HG03066 (cell line): ENCODE results near the gene EXTL1.

ENCODE experiments used
- ATAC-seq: cut with Tn5 transposase; IDR thresholded peaks from one replicate; pipeline ENCODE4 v1.9.1; 2021; ENCODE audit warnings: low read depth; ENCODE audit not compliant: unreplicated experiment

EXTL1 gene

GRCh38 chr1:26020941-26021646, 481 bp upstream of the EXTL1 start:
- ATAC-seq = no peak

- ATAC-seq = no peak
Measured at GRCh38 chr1:26022404-26022779, 817 bp downstream of the EXTL1 start.

- no peak for ATAC-seq
Measured at GRCh38 chr1:26023009-26023408, 1.4 kb downstream of the EXTL1 start.

GRCh38 chr1:26023826-26024225, 2.3 kb downstream of the EXTL1 start:
- ATAC-seq = no peak

DNA sequence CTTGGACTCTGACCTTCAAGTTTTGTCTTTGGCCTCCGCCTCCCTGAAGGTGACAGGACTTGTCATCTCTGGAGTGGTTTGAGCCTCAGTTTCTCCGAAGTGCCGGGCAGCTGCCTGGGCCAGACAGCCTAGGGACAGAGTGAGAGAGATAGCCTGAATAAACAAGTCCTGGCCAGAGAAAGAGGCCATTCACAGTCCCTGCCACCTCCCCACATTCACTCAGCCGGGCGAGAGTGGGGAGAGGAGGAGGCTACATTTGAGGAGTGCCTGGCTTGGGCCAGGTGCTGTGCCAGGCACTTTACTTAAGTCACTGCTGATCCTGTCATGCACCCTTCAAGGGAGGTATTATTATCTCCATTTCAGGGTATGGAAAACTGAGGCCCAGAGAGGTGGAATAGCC, 3.5 kb downstream of the EXTL1 start:
- no peak for ATAC-seq

- no peak for ATAC-seq
Measured at GRCh38 chr1:26025517-26025916, 3.9 kb downstream of the EXTL1 start.

DNA sequence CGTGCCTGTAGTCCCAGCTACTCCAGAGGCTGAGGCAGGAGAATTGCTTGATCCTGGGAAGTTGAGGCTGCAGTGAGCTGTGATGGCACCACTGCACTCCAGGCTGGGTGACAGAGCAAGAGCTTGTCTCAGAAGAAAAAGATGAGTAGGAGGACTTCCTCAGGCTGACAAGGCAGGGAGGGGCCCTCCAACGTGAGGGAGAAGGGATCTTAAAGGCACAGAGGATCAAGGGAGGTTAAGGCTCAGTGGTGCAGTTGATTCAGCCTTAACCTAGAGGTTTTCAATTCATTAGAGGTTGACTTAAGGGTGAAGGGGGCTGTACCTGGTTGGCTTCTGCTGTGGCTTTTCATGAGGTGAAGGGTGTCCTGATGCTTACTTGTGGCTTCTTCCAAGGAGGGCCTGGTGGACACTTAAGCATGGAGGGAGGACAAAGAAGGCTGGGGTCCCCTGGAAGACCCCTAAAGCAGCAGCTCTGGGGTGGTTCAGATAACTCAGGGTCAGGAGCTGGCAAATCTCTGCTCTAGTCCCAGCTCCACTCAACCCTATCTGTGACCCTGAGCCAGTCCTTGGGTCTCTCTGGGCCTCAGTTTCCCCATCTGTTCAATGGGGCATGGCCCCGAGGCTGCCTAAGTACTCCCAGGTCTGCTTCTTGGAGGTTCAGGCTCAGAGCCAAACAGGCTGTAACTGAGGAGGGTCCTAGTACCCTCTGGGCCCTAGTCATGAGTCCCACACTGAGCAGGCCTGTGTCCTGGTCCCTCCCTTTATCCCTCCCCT, 6.3 kb downstream of the EXTL1 start:
- no peak for ATAC-seq

DNA sequence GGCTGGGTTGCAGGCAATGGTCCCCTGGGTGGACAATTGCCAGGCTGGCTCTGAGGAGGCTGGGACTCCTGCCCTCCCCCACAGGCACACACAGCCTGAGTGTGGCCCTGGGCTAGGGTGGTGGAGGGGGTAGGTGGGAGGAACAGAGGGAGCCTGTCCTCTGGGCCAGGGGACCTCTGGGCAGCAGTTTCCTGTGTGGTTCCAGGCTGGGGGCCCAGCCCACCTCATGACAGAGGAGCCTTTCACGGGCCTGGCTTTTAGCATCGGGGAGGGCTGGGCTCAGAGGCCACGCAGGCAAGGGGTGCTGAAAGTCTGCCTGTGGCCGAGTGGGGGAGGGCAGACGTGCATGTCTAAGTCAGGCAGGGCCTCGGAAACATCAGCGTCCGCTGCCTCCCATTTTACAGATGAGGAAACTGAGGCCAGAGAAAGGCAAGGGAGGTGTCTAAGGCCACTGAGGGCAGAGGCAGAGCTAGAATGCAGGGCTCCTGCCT, 7.0 kb downstream of the EXTL1 start:
- ATAC-seq = no peak

- ATAC-seq = no peak
Measured at GRCh38 chr1:26029054-26029863, 7.7 kb downstream of the EXTL1 start.

DNA sequence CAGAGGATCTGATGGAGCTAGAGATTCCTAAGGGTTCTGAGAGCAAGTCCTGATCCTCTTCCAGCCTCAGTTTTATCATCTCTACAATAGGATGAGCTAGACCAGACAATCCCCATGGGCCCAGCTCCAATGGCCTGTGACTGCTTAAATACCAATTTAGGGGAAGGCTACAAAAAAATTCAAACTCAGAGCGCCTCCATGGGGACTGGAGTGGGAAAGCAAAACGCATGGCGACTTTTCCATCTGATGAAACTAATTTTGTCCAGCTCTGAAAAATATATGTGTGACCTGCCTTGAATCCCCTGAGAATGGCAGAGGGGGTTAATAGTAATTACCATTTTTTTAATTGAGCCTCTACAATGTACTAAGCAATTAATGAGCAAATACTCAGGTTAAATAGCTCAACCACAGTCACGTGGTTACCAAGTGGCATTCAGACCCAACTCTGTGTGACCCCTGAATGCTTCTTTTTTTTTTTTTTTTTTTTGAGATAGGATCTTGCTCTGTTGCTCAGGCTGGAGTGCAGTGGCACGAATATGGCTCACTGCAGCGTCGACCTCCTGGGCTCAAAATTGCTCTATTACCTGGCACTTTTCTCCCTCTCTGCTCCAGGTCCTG, 8.4 kb downstream of the EXTL1 start:
- no peak for ATAC-seq

DNA sequence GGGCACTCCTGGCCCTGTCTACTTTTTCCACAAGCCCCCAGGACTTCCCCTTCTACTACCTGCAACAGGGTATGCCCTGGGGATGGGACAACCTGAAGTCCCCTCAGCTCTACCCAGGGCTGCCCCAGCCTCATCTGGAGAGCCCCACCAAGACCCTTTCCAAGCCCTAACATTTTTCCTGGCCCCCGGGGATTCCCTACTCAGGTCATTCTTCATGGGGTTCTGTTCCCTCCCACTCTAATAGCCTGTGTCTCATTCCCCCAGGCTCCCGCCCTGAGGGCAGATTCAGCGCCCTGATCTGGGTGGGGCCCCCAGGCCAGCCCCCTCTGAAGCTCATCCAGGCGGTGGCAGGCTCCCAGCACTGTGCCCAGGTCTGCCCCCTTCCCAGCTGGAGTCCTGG, 9.6 kb downstream of the EXTL1 start:
- ATAC-seq = no peak

GRCh38 chr1:26031611-26032220, 10.1 kb downstream of the EXTL1 start:
- no peak for ATAC-seq

- no peak for ATAC-seq
Measured at GRCh38 chr1:26032656-26033357, 11.2 kb downstream of the EXTL1 start.

GRCh38 chr1:26034504-26035202, 13.1 kb downstream of the EXTL1 start:
- no peak for ATAC-seq

DNA sequence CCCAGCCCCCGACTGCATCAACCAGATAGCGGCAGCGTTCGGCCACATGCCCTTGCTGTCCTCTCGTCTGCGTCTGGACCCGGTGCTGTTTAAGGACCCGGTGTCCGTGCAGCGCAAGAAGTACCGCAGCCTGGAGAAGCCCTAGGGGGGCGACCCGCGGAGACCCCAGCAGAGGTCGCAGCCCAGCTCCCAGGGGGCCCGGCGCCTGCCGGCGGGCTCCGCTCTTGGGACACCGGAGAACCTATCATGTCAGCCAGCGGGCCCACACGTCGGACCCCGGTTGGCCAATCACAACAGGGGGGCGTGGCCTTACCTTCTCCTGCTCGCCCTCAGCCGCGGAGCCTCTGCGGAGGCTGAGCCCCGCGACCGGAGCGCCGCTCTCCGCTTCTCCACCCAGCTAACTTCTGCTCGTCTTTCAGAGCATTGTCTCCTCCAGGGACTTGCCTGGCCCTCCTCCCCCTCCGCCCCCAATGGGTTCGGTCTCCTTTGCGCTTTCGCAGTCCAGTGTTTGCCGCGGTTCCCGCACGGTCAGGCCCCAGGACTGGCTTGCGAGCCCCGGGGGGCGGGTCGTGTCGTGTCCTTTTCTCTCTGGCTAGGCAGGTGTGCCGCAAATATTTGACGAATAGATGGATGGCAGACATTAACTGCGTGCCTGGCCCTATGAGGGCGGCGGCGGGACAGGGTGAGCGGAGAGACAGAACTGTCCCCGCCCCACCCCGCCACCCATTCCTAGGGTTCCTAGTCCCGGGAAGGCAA, 13.8 kb downstream of the EXTL1 start:
- peak; percentile 84 for ATAC-seq

DNA sequence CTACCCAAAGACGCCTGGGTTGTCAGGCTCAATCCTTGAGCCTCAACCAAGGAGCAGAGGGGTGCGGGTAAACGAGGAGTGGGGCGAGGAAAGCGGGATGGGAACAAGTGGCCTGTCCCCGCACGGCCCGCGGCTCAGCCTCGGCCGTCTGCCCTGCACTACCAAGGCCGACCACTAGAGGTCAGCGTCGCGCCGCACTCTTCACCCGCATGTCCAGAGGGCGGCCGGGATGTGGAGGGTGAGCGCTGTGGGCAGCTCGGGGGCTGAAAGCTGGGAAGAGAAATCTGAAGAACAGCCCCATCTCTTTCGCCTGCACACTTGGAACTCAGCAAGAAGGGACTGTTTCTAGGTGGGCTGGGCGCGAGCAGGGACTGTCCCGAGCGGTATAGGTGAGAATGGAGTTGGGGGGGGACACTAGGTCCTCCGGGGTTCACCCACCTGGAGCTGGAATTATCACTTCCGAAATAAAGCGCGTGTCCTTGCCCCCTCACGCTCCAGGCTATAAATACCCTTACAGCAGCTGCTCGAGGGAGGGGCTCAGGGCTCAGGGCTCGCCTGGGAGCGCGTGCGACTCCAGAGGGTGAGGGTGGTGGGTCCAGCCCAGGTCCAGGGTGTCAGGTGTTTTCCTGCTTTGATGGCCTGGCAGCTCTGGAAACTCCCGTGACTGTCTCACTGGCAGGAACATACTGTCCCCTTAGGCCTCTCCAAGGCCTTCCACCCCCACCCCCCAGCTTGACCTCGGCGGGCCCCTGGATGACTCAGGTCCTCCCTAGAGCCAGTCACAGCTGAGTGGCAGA, 14.6 kb downstream of the EXTL1 start:
- ATAC-seq = peak; percentile 64

DNA sequence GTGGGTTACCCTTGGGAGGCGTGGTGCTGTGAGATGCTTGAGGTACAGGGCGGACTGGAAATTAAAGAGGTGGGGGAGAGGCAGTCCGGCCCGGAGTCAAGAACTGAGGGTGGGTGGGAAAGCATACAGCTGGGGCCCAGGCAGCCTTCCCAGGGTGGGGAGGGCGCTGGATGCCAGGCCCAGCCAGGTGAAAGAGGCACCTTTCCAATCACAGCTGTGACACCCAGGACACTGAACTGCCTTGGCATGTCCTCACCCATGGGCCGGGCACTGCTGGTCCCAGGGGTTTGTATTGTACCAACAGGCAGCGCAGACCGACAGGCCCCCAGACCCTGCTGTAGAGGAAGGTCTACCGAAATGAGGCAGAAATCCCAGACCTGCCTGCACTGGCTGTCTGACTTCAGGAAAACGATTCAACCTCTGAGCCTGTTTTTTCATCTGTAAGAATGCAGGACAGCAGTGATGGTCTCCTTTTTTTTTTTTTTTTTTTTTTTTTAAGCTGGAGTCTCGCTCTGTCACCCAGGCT, 15.2 kb downstream of the EXTL1 start:
- ATAC-seq = no peak
